LHCN-M2 (cell line): ENCODE results near the gene TCERG1L. TPM values are rescaled to one million over a fixed set of nuclear protein-coding genes. Genes with fewer than 3 reads are reported as not detected.

Experiments
- DNase-seq: peaks from one replicate; pipeline ENCODE4 v3.0.0-alpha.2; 2012; ENCODE audit warnings: low read depth
- total RNA-seq: library from RNA; depleted of rRNA; stranded (reverse); fragments of >200 nt; gene quantifications from 2 replicates; pipeline ENCODE4 v1.2.3, GENCODE V29; 2014

TCERG1L gene
- total RNA-seq, 1 experiment from 2014 or later: not detected

DNA sequence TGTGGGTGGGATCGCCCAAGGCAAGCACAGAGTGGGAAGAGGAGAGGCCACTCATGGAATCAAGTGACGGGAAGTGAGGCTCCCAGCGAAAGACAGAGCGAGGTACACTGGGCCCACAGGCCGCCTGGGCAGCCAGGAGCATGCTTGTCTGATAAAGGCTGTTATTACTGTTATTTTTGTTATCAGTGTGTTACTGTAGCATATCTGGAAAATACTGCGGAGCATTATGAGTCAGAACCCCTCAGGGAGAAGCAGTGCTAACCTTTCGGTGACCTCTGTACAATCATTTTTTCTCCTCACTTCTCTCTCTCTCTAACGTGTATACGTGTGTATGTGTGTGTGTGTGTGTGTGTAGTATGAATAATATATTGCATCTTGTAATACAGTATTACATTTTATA lies 3.8 kb upstream of the TCERG1L start:
- DNase-seq: no peak

- no peak for DNase-seq
These were observed 3.3 kb upstream of the TCERG1L start for GRCh38 chr10:131314799-131315198.

GRCh38 chr10:131314148-131314547 lies 2.6 kb upstream of the TCERG1L start:
- DNase-seq: no peak

- DNase-seq: no peak
These were observed 1.9 kb upstream of the TCERG1L start for GRCh38 chr10:131313377-131313776.

DNA sequence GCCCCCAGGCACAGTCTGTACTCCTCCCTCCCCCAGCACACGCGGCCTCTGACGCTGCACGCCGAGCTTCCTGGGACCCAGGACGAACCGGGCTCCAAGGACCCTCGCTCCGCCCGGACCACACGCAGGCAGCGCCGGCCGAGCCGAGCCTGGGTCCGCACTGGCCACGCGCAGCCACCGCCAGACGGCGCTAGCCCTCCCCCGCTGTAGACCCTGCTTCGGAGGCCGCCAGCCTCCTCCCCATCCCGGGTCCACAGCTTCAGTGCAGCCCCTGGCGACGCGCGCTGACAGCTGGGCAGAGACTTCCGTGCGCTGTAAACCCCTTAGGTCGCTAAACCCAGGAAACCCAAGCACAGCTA lies 936 bp upstream of the TCERG1L start:
- DNase-seq: no peak

- DNase-seq: no peak
These were observed 190 bp downstream of the TCERG1L start for GRCh38 chr10:131311402-131311660.

DNA sequence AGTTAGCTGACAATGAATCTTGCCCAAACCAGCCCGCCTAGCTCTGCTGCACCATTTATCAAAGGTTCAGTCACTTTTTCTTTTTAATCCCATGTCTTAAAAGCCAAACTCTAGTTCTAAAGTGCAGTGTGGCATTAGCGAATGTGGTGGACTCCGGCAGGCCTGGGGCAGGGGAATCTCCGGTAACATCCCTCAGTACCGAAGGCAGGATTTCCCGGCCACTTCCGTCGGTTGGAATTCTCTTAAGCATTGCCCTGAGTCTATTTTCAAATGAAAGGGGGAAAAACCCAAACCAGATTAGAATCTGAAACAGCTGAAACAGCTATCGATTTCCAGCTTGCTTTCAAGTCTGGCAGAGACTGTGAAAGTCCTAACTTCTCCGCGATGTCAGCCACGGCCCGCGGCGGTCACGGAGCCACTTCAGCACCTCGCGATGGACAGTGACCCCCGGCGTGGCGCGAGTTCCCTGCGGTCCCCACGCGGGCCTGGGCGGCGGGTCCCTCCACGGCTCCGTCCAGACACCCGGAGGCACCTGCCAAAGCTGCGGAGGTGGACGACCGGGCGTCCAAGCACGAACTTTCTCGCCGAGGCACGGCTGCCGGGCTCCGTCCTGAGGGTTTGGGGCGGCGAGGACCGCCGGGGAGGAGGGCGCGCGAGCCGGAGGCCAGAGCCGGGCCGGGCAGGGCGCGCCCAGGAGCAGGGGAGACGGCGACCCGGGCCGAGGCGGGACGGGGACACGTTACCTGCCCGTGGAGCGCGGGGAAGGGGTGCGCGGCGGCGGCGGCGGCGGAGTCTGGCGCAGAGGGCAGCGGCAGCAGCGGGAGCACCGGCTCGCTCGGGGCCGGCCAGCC lies 745 bp downstream of the TCERG1L start:
- no peak for DNase-seq

GRCh38 chr10:131310142-131310541 lies 1.4 kb downstream of the TCERG1L start:
- DNase-seq: no peak

- no peak for DNase-seq
These were observed 11.0 kb downstream of the TCERG1L start for GRCh38 chr10:131300508-131300907.

GRCh38 chr10:131290781-131291180 lies 20.7 kb downstream of the TCERG1L start:
- no peak for DNase-seq

GRCh38 chr10:131288648-131289047 lies 22.9 kb downstream of the TCERG1L start:
- no peak for DNase-seq

DNA sequence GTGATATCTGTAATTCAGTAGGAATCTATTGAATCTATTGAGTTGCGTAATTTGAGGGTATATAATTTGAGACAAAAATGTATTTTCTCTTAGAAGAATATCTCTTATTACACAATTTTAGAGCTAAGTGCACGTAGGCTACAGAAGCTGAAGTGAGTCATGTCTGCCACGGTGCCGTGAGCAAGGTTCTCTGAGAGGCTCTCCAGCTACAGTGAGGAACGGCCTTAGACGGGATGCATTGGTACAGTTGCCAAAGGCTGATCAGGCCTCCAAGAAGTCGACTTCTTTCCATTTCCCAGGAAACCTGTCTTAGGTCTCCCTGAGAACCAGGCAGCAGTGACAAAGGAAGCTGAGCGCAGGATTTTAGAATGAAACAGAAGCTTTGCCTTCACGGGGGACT lies 28.6 kb downstream of the TCERG1L start:
- no peak for DNase-seq

GRCh38 chr10:131280101-131280500 lies 31.4 kb downstream of the TCERG1L start:
- no peak for DNase-seq

- no peak for DNase-seq
These were observed 32.0 kb downstream of the TCERG1L start for GRCh38 chr10:131279516-131279915.

GRCh38 chr10:131277969-131278368 lies 33.6 kb downstream of the TCERG1L start:
- DNase-seq: no peak

DNA sequence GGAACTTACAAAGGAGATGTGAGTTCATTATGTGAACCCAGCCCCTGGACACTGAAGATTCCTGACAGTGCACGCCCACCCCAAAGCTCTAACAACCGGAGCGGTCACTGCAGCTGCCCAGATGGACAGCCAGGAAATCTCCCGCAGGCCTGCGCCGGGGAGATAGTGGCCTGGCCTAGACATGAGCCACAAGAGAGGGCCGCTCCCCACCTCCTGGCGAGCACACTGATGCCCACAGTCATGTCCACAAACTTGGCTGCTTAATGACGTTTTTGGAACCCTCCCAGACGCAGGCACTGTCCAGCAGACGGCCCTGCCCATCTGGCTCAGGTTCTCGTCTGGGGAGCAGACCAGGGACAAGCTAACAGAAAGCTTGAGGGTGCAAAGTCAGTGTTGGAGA lies 34.2 kb downstream of the TCERG1L start:
- no peak for DNase-seq

DNA sequence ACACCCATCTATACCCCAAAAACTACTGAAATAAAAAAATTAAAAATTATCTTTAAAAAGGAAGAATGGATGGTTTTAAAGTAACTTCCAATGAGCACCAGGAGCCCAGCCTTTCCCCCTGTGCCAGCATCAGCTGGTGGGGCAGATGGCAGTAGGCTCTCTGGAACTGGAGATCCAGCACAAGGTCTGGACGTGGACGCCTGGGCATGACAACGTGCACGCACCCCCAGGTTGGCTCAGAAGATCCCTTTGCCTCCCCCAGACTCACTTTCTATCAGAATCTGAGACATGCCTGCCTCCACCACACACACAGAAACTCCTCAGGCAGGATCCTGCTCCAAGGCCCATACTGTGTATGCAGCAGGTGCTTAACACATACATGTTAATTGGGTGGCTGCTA lies 35.8 kb downstream of the TCERG1L start:
- DNase-seq: no peak

DNA sequence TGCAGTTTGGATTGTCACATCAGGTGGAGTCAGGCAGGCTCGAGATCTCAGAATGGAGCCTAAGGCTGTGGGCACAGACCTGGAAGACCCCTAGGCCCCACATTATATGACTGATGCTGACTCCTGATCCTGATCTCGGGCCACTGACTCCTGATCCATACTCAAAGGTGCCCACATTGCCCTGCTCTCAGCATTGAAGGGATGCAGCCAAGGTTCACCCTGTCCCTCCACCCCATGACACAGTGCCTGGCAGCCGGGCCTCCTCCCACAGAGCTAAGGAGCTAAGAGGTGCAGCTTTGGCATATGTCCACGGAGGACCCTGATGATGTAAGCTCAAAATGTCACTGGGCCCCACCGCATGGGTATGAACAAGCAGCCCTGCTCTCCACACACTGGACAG lies 36.6 kb downstream of the TCERG1L start:
- no peak for DNase-seq

GRCh38 chr10:131274133-131274880 lies 37.2 kb downstream of the TCERG1L start:
- no peak for DNase-seq

- no peak for DNase-seq
These were observed 38.0 kb downstream of the TCERG1L start for GRCh38 chr10:131273476-131273875.

- no peak for DNase-seq
These were observed 38.5 kb downstream of the TCERG1L start for GRCh38 chr10:131272897-131273451.

DNA sequence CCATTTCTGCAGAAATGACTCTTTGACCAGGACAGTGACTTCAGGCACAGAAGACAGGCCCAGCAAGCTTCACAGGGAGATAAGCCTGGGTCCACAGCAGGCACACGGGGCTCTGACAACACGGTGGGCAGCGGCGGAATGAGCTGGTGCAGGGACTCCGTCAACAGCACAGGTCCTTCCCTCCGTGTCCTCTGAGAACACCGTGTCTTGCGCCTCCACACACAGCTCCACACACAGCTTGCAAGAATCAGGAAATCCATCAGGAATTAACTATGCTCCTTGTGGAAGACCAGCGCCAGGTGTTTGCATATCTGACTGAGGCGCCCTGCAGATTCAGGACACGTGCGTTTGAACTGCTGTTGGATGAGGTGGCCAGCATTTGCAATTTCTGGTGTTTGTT lies 39.6 kb downstream of the TCERG1L start:
- no peak for DNase-seq
